Adipocyte (in vitro differentiated cells): ENCODE measurements around the gene ANGPT4.

Source experiments
- DNase-seq: peaks from one replicate; pipeline ENCODE4 v3.0.0-alpha.2; 2015; ENCODE audit warnings: low read depth
- H3K27me3 ChIP-seq: replicated peaks from 2 replicates; pipeline ENCODE4 v1.7.0; 2013; ENCODE audit warnings: mild to moderate bottlenecking, low read length, moderate library complexity; ENCODE audit not compliant: control insufficient read depth, insufficient read depth
- H3K36me3 ChIP-seq: 2 replicates; pipeline ENCODE4 v1.7.0; 2013; ENCODE audit warnings: low read length, mild to moderate bottlenecking, moderate library complexity; ENCODE audit not compliant: control insufficient read depth, insufficient read depth, severe bottlenecking
- H3K4me1 ChIP-seq: 2 replicates; pipeline ENCODE4 v1.7.0; 2013; ENCODE audit warnings: mild to moderate bottlenecking, low read length, moderate library complexity; ENCODE audit not compliant: control insufficient read depth, insufficient read depth
- H3K4me3 ChIP-seq: 2 replicates; pipeline ENCODE4 v1.7.0; 2013; ENCODE audit warnings: mild to moderate bottlenecking, low read length, moderate library complexity
- H3K9ac ChIP-seq: 2 replicates; pipeline ENCODE4 v1.7.0; 2013; ENCODE audit warnings: mild to moderate bottlenecking, low read length, moderate library complexity
- H3K9me3 ChIP-seq: 2 replicates; pipeline ENCODE4 v1.7.0; 2013; ENCODE audit warnings: mild to moderate bottlenecking, low read length, moderate library complexity; ENCODE audit not compliant: control insufficient read depth

ANGPT4 gene

DNA sequence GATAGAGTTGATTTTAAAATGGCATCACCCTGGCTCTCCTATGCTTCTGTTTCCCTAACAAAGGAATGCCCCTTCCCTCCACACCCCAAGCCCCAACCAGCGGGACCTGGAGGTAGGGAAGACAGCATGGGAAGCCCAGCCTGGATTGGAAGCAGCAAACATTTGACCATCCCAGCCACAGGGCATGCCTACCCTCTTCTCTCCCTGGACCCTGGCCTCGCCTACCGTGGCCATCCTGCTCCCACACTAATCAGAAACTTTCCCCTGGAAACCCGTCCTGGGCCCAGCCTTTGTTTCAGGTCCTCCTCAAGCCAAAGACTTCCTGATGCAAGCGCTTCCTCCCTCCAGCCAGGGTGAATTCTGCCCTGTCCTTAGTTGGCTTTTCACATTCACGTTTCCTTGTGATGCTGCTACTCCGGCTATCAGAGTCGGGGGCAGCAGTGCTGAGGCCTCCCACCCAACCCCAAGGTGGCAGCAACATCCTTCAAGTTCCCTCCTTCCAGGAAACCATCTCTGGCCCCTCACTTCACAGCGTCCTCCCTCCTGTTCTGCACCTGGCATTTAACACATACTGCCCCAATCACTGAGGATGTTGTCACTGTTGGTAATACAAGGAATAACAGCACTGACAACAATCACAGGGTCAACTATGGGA lies 18.2 kb upstream of the ANGPT4 start:
- H3K9me3 ChIP-seq = peaks cover 29% of the 10 kb centered on the region
- no peak for DNase-seq

DNA sequence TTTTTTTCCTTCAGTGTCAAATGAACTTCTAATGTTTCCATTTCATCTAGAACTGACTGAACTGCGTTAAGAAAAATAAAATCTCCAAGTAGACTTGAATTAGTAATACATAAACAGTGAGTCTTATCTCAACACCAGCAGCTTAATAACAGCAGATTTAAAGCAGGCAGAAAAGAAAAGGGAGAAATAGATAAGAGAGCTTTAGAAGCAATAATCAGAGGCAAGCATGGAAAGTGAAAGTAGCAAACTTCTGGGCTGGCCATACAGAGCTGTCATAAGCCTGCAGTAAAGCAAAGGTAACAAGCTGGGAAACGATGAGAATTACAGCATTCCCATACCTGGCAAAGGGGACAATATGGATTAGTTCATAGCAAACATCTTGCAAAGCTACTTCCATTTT lies 16.9 kb upstream of the ANGPT4 start:
- Histone ChIP-seq H3K9me3 (peaks cover 29% of the 10 kb centered on the region), H3K4me3 (no peak overlapping the region), H3K36me3 (no peaks in the 10 kb centered on the region), H3K4me1 (no peaks in the 10 kb centered on the region), H3K9ac (no peak overlapping the region), H3K27me3 (peaks cover 6% of the 10 kb centered on the region)
- DNase-seq = no peak

More for the DNA sequence above, 18.2 kb upstream of the ANGPT4 start:
- H3K9ac ChIP-seq = no peak overlapping the region
- H3K36me3 ChIP-seq = no peaks in the 10 kb centered on the region
- no peaks in the 10 kb centered on the region for H3K4me1 ChIP-seq
- no peak overlapping the region for H3K4me3 ChIP-seq
- peaks cover 11% of the 10 kb centered on the region for H3K27me3 ChIP-seq

GRCh38 chr20:931401-931800 lies 15.3 kb upstream of the ANGPT4 start:
- Histone ChIP-seq H3K27me3 (peaks cover 6% of the 10 kb centered on the region), H3K4me3 (no peak overlapping the region), H3K36me3 (no peaks in the 10 kb centered on the region), H3K9me3 (peaks cover 29% of the 10 kb centered on the region), H3K9ac (no peak overlapping the region), H3K4me1 (peaks cover 6% of the 10 kb centered on the region)
- no peak for DNase-seq

GRCh38 chr20:926670-927069 lies 10.5 kb upstream of the ANGPT4 start:
- Histone ChIP-seq H3K27me3 (no peaks in the 10 kb centered on the region), H3K4me3 (no peak overlapping the region), H3K36me3 (no peaks in the 10 kb centered on the region), H3K9me3 (peaks cover 15% of the 10 kb centered on the region), H3K9ac (no peak overlapping the region), H3K4me1 (peaks cover 38% of the 10 kb centered on the region)
- DNase-seq = no peak

DNA sequence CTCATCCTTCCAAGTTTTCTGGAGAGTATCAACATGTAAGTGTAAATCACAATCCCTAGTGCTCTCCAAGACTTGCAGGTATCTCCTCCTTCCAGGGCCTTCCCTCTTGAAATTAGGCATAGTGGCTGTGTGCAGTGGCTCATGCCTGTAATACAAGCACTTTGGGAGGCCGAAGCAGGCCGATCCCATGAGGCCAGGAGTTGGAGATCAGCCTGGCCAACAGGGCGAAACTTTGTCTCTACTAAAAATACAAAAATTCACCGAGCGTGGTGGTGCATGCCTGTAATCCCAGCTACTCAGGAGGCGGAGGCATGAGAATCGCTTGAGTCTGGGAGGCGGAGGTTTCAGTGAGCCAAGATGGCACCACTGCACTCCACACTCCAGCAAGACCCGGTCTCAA lies 9.4 kb upstream of the ANGPT4 start:
- Histone ChIP-seq H3K9me3 (peaks cover 3% of the 10 kb centered on the region), H3K36me3 (no peaks in the 10 kb centered on the region), H3K27me3 (no peaks in the 10 kb centered on the region), H3K9ac (no peak overlapping the region), H3K4me3 (no peak overlapping the region), H3K4me1 (peaks cover 38% of the 10 kb centered on the region)
- DNase-seq = no peak

- no peaks in the 10 kb centered on the region for H3K27me3 ChIP-seq
- peaks cover 38% of the 10 kb centered on the region for H3K4me1 ChIP-seq
- H3K9me3 ChIP-seq = no peaks in the 10 kb centered on the region
- no peak for DNase-seq
- H3K36me3 ChIP-seq = no peaks in the 10 kb centered on the region
- H3K4me3 ChIP-seq = no peak overlapping the region
- peak overlapping the region; percentile 11 for H3K9ac ChIP-seq
These were observed 8.5 kb upstream of the ANGPT4 start for GRCh38 chr20:924639-925038.

GRCh38 chr20:922781-923180 lies 6.6 kb upstream of the ANGPT4 start:
- H3K9ac ChIP-seq = no peak overlapping the region

DNA sequence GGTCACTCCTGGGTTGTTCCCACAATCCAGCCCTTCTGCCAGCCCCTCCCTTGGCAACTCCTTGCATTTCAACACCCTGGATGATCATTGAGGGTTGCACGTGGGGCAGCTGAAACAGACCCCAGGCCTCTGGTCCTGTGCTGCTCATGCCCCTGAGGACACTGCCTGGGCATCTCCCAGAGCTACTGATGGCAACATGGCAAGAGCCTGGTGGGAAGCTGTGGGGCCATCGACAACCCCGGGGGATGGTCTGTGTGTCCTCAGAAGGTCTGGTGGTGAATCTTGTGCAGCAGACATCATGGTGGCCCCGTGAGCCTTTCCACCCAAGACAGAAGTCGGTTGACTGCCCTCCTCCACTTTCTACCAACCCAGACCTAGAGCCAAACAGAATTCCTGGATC lies 4.9 kb upstream of the ANGPT4 start:
- Histone ChIP-seq H3K4me1 (peaks cover 32% of the 10 kb centered on the region), H3K4me3 (no peak overlapping the region), H3K9ac (no peak overlapping the region), H3K36me3 (no peaks in the 10 kb centered on the region), H3K27me3 (peaks cover 20% of the 10 kb centered on the region), H3K9me3 (no peaks in the 10 kb centered on the region)
- no peak for DNase-seq

More at GRCh38 chr20:922781-923180, 6.6 kb upstream of the ANGPT4 start:
- Histone ChIP-seq H3K36me3 (no peaks in the 10 kb centered on the region), H3K4me3 (no peak overlapping the region), H3K9me3 (no peaks in the 10 kb centered on the region), H3K27me3 (peaks cover 12% of the 10 kb centered on the region), H3K4me1 (peaks cover 38% of the 10 kb centered on the region)
- no peak for DNase-seq

GRCh38 chr20:920311-920710 lies 4.2 kb upstream of the ANGPT4 start:
- no peak overlapping the region for H3K9ac ChIP-seq
- H3K36me3 ChIP-seq = no peaks in the 10 kb centered on the region
- no peak for DNase-seq
- peaks cover 20% of the 10 kb centered on the region for H3K27me3 ChIP-seq
- H3K4me1 ChIP-seq = peaks cover 31% of the 10 kb centered on the region
- H3K9me3 ChIP-seq = no peaks in the 10 kb centered on the region
- H3K4me3 ChIP-seq = no peak overlapping the region

DNA sequence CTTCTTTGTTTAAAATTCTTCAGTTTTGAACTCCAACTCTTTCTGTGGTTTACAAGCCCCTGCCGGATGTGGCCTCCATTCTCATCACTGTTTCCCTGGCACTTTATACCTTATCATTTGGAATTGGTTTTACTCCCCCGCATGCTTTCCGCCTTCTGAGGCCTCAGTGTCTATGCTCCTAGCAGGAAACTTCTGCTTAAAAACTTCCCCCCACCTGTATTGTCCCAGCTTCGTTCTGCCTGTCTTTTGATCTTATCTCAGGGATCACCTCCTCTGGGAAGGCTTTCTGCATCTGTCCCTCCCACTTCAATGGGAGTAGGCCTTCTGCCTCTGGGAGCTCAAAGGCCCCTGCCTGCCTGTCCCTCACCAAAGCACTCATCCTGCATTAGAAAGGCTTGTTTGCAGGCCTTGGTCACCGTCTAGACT lies 3.4 kb upstream of the ANGPT4 start:
- Histone ChIP-seq H3K4me3 (no peak overlapping the region), H3K27me3 (peaks cover 20% of the 10 kb centered on the region), H3K9me3 (no peaks in the 10 kb centered on the region), H3K36me3 (no peaks in the 10 kb centered on the region), H3K4me1 (peaks cover 23% of the 10 kb centered on the region), H3K9ac (no peak overlapping the region)
- DNase-seq = no peak

DNA sequence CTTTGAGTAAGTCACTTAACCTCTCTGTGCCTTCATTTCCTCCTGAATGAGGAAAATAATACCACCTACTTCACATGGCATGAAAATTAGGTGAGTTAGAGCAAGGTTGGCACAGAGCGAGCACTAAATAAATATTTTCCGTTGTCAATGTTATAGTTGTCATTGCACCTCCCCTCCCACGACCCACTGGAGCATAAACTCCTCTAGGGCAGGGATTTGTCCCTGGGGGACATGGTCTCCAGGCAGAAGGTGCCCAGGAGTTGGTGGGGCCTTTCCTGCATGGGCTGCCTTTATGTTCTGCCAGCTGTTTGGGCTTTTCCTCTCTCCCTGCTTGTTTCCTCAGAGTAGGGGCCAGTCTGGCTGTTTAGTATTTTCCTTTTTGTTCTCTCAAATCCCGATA lies 1.3 kb upstream of the ANGPT4 start:
- Histone ChIP-seq H3K9ac (no peak overlapping the region), H3K4me1 (peaks cover 10% of the 10 kb centered on the region), H3K36me3 (no peaks in the 10 kb centered on the region), H3K27me3 (peaks cover 20% of the 10 kb centered on the region), H3K4me3 (no peak overlapping the region), H3K9me3 (no peaks in the 10 kb centered on the region)
- DNase-seq = no peak

DNA sequence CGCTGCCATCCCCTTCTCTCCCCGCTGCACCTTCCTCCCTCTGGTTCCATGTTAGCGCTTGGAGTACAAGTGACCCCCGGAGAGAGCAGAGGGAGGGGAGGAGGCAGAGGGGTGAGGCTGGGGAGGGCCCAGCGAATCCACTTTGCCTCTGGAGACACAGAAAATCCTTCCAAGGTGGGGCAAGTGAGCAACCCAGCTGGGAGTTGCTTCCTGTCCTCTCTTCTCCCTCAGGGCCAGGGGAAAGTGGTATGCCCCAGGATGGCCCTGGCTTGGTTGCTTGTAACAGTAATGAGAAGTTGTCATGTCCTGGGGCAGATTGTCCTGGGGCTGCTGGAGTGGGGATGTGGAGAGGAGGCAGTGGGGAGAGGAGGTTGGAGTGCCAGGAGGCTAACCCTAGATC lies 691 bp upstream of the ANGPT4 start:
- no peaks in the 10 kb centered on the region for H3K36me3 ChIP-seq
- H3K4me3 ChIP-seq = no peak overlapping the region
- DNase-seq = no peak
- peaks cover 13% of the 10 kb centered on the region for H3K4me1 ChIP-seq
- H3K9ac ChIP-seq = no peak overlapping the region
- H3K9me3 ChIP-seq = no peaks in the 10 kb centered on the region
- peaks cover 20% of the 10 kb centered on the region for H3K27me3 ChIP-seq
